DND-41 (cell line): ENCODE results near the gene UBE2L6.

ENCODE experiments used
- ATAC-seq: fragments of 200-7000 bp; cut with Tn5 transposase; 3 replicates; pipeline ENCODE4 v1.9.1; 2021; ENCODE audit warnings: low read depth; ENCODE audit not compliant: insufficient read depth
- DNase-seq: peaks from one replicate; pipeline ENCODE4 v3.0.0-alpha.2; 2020
- H2AFZ ChIP-seq: 2 replicates; pipeline ENCODE4 v1.6.0; 2012; ENCODE audit warnings: low read depth, low read length
- H3K27ac ChIP-seq: 2 replicates; pipeline ENCODE4 v1.5.1; 2012; ENCODE audit warnings: low read length, inconsistent platforms
- H3K27me3 ChIP-seq: fragments of 200-600 bp; sonication (generic); 2 replicates; pipeline ENCODE4 v1.6.0; 2012; ENCODE audit warnings: low read length, mild to moderate bottlenecking, inconsistent platforms; ENCODE audit not compliant: insufficient read depth, poor library complexity
- H3K36me3 ChIP-seq: 2 replicates; pipeline ENCODE4 v1.5.1; 2012; ENCODE audit warnings: low read length, inconsistent platforms; ENCODE audit not compliant: insufficient read depth
- H3K4me1 ChIP-seq: 2 replicates; pipeline ENCODE4 v1.5.1; 2012; ENCODE audit warnings: mild to moderate bottlenecking, low read length; ENCODE audit not compliant: insufficient read depth
- H3K4me2 ChIP-seq: 2 replicates; pipeline ENCODE4 v1.6.0; 2012; ENCODE audit warnings: mild to moderate bottlenecking, moderate library complexity, low read length, inconsistent platforms; ENCODE audit not compliant: insufficient read depth
- H3K4me3 ChIP-seq, 2 experiments: fragments of 200-600 bp in 1 of 2; shearing (Covaris generic) in 1 of 2; 2 replicates each; pipeline ENCODE4 v1.5.1; 2012 to 2016; ENCODE audit warnings: inconsistent platforms in 2 of 2, low read length in 2 of 2, mild to moderate bottlenecking in 2 of 2, low read depth in 1 of 2, moderate library complexity in 1 of 2
- H3K79me2 ChIP-seq: 2 replicates; pipeline ENCODE4 v1.6.0; 2012; ENCODE audit warnings: low read length, inconsistent platforms; ENCODE audit not compliant: insufficient read depth
- H3K9ac ChIP-seq: 2 replicates; pipeline ENCODE4 v1.6.0; 2012; ENCODE audit warnings: low read depth, mild to moderate bottlenecking, inconsistent platforms, low read length, moderate library complexity
- H3K9me3 ChIP-seq: 2 replicates; pipeline ENCODE4 v1.5.1; 2012; ENCODE audit warnings: low read length, moderate library complexity, mild to moderate bottlenecking, inconsistent platforms; ENCODE audit not compliant: insufficient read depth, severe bottlenecking
- H4K20me1 ChIP-seq: 2 replicates; pipeline ENCODE4 v1.6.0; 2012; ENCODE audit warnings: low read length; ENCODE audit not compliant: insufficient read depth
- CTCF ChIP-seq: IDR thresholded peaks from 2 replicates; pipeline ENCODE4 v1.5.1; 2012; ENCODE audit warnings: borderline replicate concordance, low read length, moderate library complexity, mild to moderate bottlenecking; ENCODE audit not compliant: poor library complexity, severe bottlenecking; ENCODE audit errors: extremely low read depth
- EZH2 ChIP-seq: IDR thresholded peaks from 3 replicates; pipeline ENCODE4 v1.6.1; 2012; ENCODE audit warnings: borderline replicate concordance, low read depth, mild to moderate bottlenecking, moderate library complexity, low read length, inconsistent platforms; ENCODE audit not compliant: severe bottlenecking

Gene UBE2L6

GRCh38 chr11:57546451-57546850, 21.0 kb downstream of the UBE2L6 start:
- TF ChIP-seq CTCF (no peak), EZH2 (no peak)
- Histone ChIP-seq H4K20me1 (no peaks in the 10 kb centered on the region), H3K27ac (no peak overlapping the region), H3K9ac (no peak overlapping the region), H3K79me2 (no peaks in the 10 kb centered on the region), H3K9me3 (no peaks in the 10 kb centered on the region), H2AFZ (no peak overlapping the region), H3K4me3 (no peak overlapping the region), H3K27me3 (no peaks in the 10 kb centered on the region), H3K36me3 (peaks cover 46% of the 10 kb centered on the region), H3K4me2 (no peak overlapping the region), H3K4me1 (no peaks in the 10 kb centered on the region)
- no peak for ATAC-seq
- DNase-seq = no peak

DNA sequence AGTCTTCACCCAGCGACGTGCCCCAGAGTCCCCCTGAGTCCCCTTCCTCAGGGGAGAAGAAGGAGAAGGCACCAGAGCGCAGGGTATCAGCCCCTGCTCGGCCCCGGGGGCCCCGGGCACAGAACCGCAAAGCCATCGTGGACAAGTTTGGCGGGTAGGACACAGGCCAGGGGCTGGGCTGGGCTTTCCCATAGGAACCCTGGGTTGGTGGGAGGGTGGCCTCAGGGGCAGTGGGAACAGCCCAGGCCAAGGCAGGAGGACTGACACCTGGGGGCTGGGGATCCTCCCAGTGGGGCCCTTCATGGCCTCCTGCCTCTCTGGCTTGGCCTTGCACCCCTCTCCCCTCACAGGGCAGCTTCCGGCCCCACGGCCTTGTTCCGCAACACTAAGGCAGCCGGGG, 21.6 kb downstream of the UBE2L6 start:
- no peaks in the 10 kb centered on the region for H3K79me2 ChIP-seq

DNA sequence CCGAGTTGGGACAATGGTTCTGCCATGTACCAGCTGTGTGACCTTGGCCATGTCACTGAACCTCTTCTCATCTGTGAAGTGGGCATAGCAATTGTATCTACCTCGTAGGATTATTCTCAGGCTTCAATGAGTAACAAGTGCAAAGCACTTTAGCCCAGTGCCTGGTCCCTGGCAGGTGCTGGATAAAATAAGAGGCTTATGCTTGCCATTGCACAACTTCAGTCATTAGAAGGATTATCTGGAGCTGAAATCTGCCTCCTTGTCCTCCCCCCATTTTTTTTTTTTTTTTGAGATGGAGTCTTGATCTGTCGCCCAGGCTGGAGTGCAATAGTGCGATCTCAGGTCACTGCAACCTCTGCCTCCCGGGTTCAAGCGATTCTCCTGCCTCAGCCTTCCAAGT, 22.9 kb downstream of the UBE2L6 start:
- Histone ChIP-seq H3K27me3 (no peaks in the 10 kb centered on the region), H3K4me3 (no peak overlapping the region), H3K27ac (no peak overlapping the region), H4K20me1 (no peaks in the 10 kb centered on the region), H3K79me2 (no peaks in the 10 kb centered on the region), H3K4me1 (no peaks in the 10 kb centered on the region), H3K36me3 (peaks cover 30% of the 10 kb centered on the region), H3K9me3 (no peaks in the 10 kb centered on the region), H3K9ac (no peak overlapping the region), H3K4me2 (no peak overlapping the region), H2AFZ (no peak overlapping the region)
- no peak for DNase-seq
- TF ChIP-seq CTCF = no peak
- TF ChIP-seq EZH2 = no peak
- ATAC-seq = no peak

More for the DNA sequence above, 21.6 kb downstream of the UBE2L6 start:
- Histone ChIP-seq H3K27ac (no peak overlapping the region), H2AFZ (no peak overlapping the region), H3K27me3 (no peaks in the 10 kb centered on the region), H4K20me1 (no peaks in the 10 kb centered on the region), H3K4me1 (no peaks in the 10 kb centered on the region), H3K4me2 (no peak overlapping the region), H3K4me3 (no peak overlapping the region), H3K36me3 (peaks cover 42% of the 10 kb centered on the region), H3K9me3 (no peaks in the 10 kb centered on the region), H3K9ac (no peak overlapping the region)
- DNase-seq (no peak), ATAC-seq (peak; percentile 8; the same call in 1 of the 3 replicates)
- no peak for TF ChIP-seq EZH2
- TF ChIP-seq CTCF = no peak

GRCh38 chr11:57543593-57543992, 23.9 kb downstream of the UBE2L6 start:
- DNase-seq = no peak
- no peak overlapping the region for H2AFZ ChIP-seq

More at GRCh38 chr11:57543593-57543992, 23.9 kb downstream of the UBE2L6 start:
- Histone ChIP-seq H3K9me3 (no peaks in the 10 kb centered on the region), H3K4me2 (no peak overlapping the region), H3K4me3 (no peak overlapping the region), H4K20me1 (no peaks in the 10 kb centered on the region), H3K4me1 (no peaks in the 10 kb centered on the region), H3K36me3 (peaks cover 26% of the 10 kb centered on the region), H3K79me2 (no peaks in the 10 kb centered on the region), H3K27ac (no peak overlapping the region), H3K9ac (no peak overlapping the region), H3K27me3 (no peaks in the 10 kb centered on the region)
- no peak for ATAC-seq
- TF ChIP-seq CTCF (no peak), EZH2 (no peak)
